ENCODE measurements around the gene PLEKHA4.
"Not testable (repeated sequence)": the region's sequence is repeated elsewhere in the genome, so short reads cannot be mapped to it uniquely, and the experiment has no call there.

PLEKHA4 gene

GRCh38 chr19:48868114-48868886 is at the start of gene PLEKHA4:
Gene PLEKHA4 (minus strand): TSS chr19:48868617. CDS start chr19:48867620, 997 bp downstream.
- DNase-seq: peak in 4 of 51 donors; percentile 9 to 21 (median 13)

GRCh38 chr19:48918071-48918470 is 49.7 kb upstream of the PLEKHA4 start:
- no peak for DNase-seq

- no peak for DNase-seq
Measured at GRCh38 chr19:48915757-48916156, 47.3 kb upstream of the PLEKHA4 start.

GRCh38 chr19:48914181-48914580 is 45.8 kb upstream of the PLEKHA4 start:
- DNase-seq: no peak

- no peak for DNase-seq
Measured at GRCh38 chr19:48913114-48913889, 44.9 kb upstream of the PLEKHA4 start.

GRCh38 chr19:48910803-48911202 is 42.4 kb upstream of the PLEKHA4 start:
- DNase-seq: no peak

- DNase-seq: not testable (repeated sequence)
Measured at GRCh38 chr19:48909424-48910077, 41.1 kb upstream of the PLEKHA4 start.

- no peak for DNase-seq
Measured at GRCh38 chr19:48907671-48908070, 39.3 kb upstream of the PLEKHA4 start.

- no peak for DNase-seq
Measured at GRCh38 chr19:48906324-48906723, 37.9 kb upstream of the PLEKHA4 start.

- DNase-seq: no peak
Measured at GRCh38 chr19:48905664-48906063, 37.2 kb upstream of the PLEKHA4 start.

GRCh38 chr19:48903788-48904187 is 35.4 kb upstream of the PLEKHA4 start:
- DNase-seq: not testable (repeated sequence)

GRCh38 chr19:48902291-48902690 is 33.9 kb upstream of the PLEKHA4 start:
- DNase-seq: not testable (repeated sequence)

GRCh38 chr19:48900477-48901406 is 32.3 kb upstream of the PLEKHA4 start:
- DNase-seq: peak in 7 of 51 donors; percentile 3 to 35 (median 18)

GRCh38 chr19:48899781-48900476 is 31.5 kb upstream of the PLEKHA4 start, which contains the start of gene NUCB1:
Gene NUCB1 (plus strand): TSS chr19:48900312. CDS start chr19:48900797, 485 bp downstream.
- DNase-seq: peak; percentile 79 to 99 (median 97)

GRCh38 chr19:48899386-48899749 is 31.0 kb upstream of the PLEKHA4 start:
- not testable (repeated sequence) for DNase-seq

- DNase-seq: no peak
Measured at GRCh38 chr19:48897181-48897580, 28.8 kb upstream of the PLEKHA4 start.

- peak in 27 of 51 donors; percentile 2 to 56 (median 30) for DNase-seq
Measured at GRCh38 chr19:48896191-48896720, 27.8 kb upstream of the PLEKHA4 start.

GRCh38 chr19:48895226-48895625 is 26.8 kb upstream of the PLEKHA4 start:
- DNase-seq: no peak

- DNase-seq: no peak
Measured at GRCh38 chr19:48890551-48890950, 22.1 kb upstream of the PLEKHA4 start.

GRCh38 chr19:48889496-48889895 is 21.1 kb upstream of the PLEKHA4 start:
- not testable (repeated sequence) for DNase-seq
